Body of pancreas (tissue), 4 donors: ENCODE data around the gene CCNG1.

Experiments
- POLR2A ChIP-seq, 3 donors: fragments of 450-650 bp; IDR thresholded peaks; one replicate each; pipeline ENCODE4 v1.6.1; 2016; ENCODE audit warnings: antibody characterized with exemption in 3 of 3, mild to moderate bottlenecking in 2 of 3
- TF ChIP-seq, protein P1 (sequence below), 7 experiments: fragments of 450-650 bp in 4 of 7; fragments of 200-600 bp in 3 of 7; sonication (generic) in 3 of 7; IDR thresholded peaks; one replicate each; pipeline ENCODE4 v1.5.1; 2016 to 2019; ENCODE audit warnings: antibody characterized with exemption in 7 of 7

DNA sequence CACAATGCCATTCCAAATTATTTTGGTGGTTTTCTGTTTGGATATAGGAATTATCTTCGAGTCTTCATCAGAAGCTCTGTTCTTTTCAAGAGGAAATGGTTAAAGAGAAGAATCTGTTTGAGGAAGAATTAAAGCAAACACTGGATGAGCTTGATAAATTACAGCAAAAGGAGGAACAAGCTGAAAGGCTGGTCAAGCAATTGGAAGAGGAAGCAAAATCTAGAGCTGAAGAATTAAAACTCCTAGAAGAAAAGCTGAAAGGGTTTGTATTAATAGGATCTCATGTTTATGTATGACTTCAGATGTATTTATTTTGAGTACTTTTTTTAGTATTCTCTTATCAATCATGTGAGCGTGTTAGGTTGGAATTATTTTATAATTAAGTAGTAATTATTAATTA lies 38.0 kb downstream of the CCNG1 start:
- TF ChIP-seq, protein P1, sequence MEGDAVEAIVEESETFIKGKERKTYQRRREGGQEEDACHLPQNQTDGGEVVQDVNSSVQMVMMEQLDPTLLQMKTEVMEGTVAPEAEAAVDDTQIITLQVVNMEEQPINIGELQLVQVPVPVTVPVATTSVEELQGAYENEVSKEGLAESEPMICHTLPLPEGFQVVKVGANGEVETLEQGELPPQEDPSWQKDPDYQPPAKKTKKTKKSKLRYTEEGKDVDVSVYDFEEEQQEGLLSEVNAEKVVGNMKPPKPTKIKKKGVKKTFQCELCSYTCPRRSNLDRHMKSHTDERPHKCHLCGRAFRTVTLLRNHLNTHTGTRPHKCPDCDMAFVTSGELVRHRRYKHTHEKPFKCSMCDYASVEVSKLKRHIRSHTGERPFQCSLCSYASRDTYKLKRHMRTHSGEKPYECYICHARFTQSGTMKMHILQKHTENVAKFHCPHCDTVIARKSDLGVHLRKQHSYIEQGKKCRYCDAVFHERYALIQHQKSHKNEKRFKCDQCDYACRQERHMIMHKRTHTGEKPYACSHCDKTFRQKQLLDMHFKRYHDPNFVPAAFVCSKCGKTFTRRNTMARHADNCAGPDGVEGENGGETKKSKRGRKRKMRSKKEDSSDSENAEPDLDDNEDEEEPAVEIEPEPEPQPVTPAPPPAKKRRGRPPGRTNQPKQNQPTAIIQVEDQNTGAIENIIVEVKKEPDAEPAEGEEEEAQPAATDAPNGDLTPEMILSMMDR (IDR thresholded peaks at IDR 0.05), result no peak
- no peak for TF ChIP-seq POLR2A (IDR thresholded peaks at IDR 0.05)
